ENCODE data around the gene MAP4K2. TPM values are rescaled to one million over a fixed set of nuclear protein-coding genes. Genes with fewer than 3 reads are reported as not detected.

Gene MAP4K2
- total RNA-seq, 1 donor from 2014 or later: 20.2 TPM

GRCh38 chr11:64754124-64754918 is 48.7 kb downstream of the MAP4K2 start:
- Mint-ChIP-seq H3K27ac (no peak overlapping the region), H3K4me3 (no peak overlapping the region), H3K27me3 (no peaks in the 10 kb centered on the region), H3K9me3 (no peaks in the 10 kb centered on the region), H3K4me1 (ENCODE audit: unreplicated experiment) (peaks cover 5% of the 10 kb centered on the region), H3K36me3 (no peaks in the 10 kb centered on the region)
- no peak for TF ChIP-seq CTCF (conservative IDR thresholded peaks at IDR 0.05)
- DNase-seq (ENCODE audit: extremely low spot score, unreplicated experiment): no peak

GRCh38 chr11:64753380-64754123 is 49.5 kb downstream of the MAP4K2 start:
- DNase-seq (ENCODE audit: extremely low spot score, unreplicated experiment): no peak
- Mint-ChIP-seq H3K36me3 (no peaks in the 10 kb centered on the region), H3K27me3 (no peaks in the 10 kb centered on the region), H3K4me1 (ENCODE audit: unreplicated experiment) (peaks cover 5% of the 10 kb centered on the region), H3K27ac (no peak overlapping the region), H3K9me3 (no peaks in the 10 kb centered on the region), H3K4me3 (no peak overlapping the region)
- TF ChIP-seq CTCF (conservative IDR thresholded peaks at IDR 0.05): no peak

- Mint-ChIP-seq H3K4me3 (no peak overlapping the region), H3K36me3 (no peaks in the 10 kb centered on the region), H3K27ac (no peak overlapping the region), H3K9me3 (no peaks in the 10 kb centered on the region), H3K4me1 (ENCODE audit: unreplicated experiment) (peaks cover 7% of the 10 kb centered on the region), H3K27me3 (peaks cover 3% of the 10 kb centered on the region)
- no peak for TF ChIP-seq CTCF (conservative IDR thresholded peaks at IDR 0.05)
- no peak for DNase-seq (ENCODE audit: extremely low spot score, unreplicated experiment)
Observed at GRCh38 chr11:64753019-64753379, 50.0 kb downstream of the MAP4K2 start.

DNA sequence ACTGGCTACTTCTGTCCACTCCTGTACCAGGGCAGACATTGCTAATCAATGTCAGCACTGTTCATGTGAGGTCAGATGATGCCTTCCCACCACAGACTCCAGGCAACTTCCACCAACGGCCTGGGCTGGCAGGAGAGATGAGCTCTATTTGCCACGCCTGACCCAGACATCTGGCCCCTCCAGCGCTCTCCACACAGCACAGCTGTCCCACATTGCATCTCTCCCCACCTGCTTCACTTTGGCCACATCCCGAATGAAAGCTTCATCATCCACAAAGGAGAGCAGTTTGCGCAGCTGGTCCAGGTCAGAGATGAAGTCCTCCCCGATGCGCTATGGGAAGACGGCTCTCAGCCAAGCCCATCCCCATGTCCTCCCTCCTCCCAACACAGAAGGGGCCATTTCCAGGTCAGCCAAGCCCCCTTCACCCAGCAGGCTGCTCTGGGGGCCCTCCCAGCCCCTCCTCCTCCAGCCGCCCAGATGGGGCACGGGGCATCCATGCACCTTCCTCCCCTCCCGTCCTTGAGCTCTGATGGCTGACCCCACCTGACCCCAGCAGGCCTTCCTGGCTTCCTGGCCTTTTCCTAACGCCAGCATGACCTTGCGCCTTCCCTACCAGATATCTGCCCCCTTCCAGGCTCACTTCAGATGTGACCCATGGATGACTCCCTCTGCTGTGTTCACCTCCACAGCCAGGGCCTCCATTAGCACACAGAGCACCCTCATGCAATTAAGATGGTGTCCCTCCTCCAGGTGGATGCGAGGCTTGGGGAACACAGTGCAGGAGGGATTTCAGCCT is 50.6 kb downstream of the MAP4K2 start:
- no peak overlapping the region for H3K27ac Mint-ChIP-seq
- H3K27me3 Mint-ChIP-seq: peaks cover 7% of the 10 kb centered on the region
- H3K36me3 Mint-ChIP-seq: no peaks in the 10 kb centered on the region
- H3K4me1 Mint-ChIP-seq (ENCODE audit: unreplicated experiment): peaks cover 9% of the 10 kb centered on the region
- H3K4me3 Mint-ChIP-seq: no peak overlapping the region
- TF ChIP-seq CTCF (conservative IDR thresholded peaks at IDR 0.05): no peak
- H3K9me3 Mint-ChIP-seq: no peaks in the 10 kb centered on the region
- no peak for DNase-seq (ENCODE audit: extremely low spot score, unreplicated experiment)

GRCh38 chr11:64751580-64751979 is 51.4 kb downstream of the MAP4K2 start:
- no peaks in the 10 kb centered on the region for H3K9me3 Mint-ChIP-seq
- peaks cover 9% of the 10 kb centered on the region for H3K4me1 Mint-ChIP-seq (ENCODE audit: unreplicated experiment)
- H3K36me3 Mint-ChIP-seq: no peaks in the 10 kb centered on the region
- DNase-seq (ENCODE audit: extremely low spot score, unreplicated experiment): no peak
- no peak for TF ChIP-seq CTCF (conservative IDR thresholded peaks at IDR 0.05)
- H3K4me3 Mint-ChIP-seq: no peak overlapping the region
- H3K27me3 Mint-ChIP-seq: peaks cover 13% of the 10 kb centered on the region
- no peak overlapping the region for H3K27ac Mint-ChIP-seq

Data from type B pancreatic cell (in vitro differentiated cells).